GM19025 (cell line): ENCODE measurements around the gene MAD1L1.

Experiments used
- ATAC-seq: cut with Tn5 transposase; IDR thresholded peaks from one replicate; pipeline ENCODE4 v1.9.1; 2021; ENCODE audit warnings: mild to moderate bottlenecking, low read depth, moderate library complexity; ENCODE audit not compliant: unreplicated experiment

MAD1L1 gene

GRCh38 chr7:2123360-2123759 is 109.4 kb downstream of the MAD1L1 start:
- no peak for ATAC-seq

DNA sequence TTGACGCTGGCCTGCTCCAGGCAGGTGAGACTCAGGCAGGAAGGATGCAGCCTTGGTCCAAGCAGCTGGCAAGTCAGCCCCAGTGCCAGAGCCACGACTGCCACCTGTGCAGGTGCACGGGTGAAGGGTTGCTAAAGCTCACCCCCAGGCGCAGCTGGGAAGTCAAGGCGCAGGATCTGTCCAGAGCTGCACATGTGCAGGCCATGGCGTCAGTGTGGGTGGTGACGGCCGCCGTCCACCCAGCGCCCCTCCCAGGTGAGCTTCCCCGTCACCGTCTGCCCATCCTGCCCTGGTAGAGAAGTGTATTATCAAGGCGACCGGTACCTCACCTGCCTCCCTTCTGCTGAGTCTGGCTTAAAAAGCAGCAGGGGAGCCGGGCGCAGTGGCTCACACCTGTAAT is 110.1 kb downstream of the MAD1L1 start:
- ATAC-seq, result no peak

DNA sequence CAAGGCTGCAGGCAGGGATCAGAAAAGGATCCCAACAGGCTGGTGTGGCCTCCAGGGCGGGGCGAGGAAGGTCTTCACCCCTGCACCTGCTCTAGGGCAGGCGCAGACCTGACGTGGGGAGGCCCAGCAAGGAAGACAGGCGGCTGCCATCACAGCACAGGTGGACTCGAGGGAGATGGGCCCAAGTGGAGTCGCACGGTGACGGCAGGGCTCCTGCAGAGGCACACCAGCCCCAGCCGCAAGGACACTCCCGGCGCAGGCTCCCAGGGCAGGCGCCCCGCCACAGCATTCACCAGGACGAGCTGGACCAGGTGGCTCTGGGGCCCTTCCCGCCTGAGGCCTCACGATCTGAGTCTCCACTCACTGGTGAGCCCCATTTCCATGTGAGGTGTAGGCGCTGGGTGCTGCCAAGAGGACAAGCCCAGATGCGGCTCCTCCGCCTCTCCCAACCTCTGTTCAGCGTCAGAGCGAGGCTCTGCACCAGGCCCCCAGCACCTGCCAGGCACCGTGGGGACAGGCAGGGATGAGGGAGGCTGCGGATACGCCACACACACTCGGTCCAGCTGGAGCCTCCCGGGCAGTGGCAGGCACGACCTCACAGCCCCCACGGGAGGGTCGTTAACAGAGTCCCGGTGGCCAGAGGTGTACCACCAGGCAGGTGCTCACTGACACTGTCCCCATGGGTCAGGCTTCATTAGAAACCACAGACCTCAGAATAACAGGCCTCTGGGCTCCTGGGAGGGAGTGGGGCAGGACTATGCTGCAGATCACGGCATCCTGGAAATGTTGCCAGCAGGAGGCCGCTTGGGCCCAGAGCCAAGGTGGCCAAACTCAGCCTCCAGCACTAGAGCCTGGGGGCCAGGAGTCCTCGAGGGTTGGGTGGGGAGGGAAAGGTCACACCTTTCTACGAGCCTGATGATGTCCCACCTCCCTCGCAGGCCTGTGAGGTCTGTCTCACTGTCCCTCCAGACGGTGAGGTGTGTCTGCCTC is 111.6 kb downstream of the MAD1L1 start:
- ATAC-seq, result no peak

GRCh38 chr7:2120251-2120660 is 112.5 kb downstream of the MAD1L1 start:
- no peak for ATAC-seq

- ATAC-seq, result no peak
Observed at GRCh38 chr7:2118630-2119190, 114.0 kb downstream of the MAD1L1 start.

DNA sequence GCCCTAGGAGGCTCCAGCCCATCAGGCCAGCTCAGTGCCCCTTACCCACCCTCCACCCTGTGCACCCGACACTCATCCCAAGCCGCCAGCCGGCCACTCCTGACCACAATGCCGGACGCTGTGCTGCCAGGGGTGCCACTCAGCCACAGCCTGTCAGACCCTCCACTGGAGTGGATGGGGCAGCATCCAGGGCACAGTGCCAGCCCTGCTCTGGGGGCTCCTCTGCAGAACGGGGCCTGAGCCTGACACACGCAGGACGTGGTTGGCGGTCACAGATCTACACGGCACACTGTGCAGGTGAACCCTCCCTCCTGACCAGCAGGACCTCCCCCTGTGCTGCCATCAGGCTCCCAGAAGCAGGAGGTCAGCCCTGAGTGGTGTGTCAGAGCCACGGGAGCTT is 114.7 kb downstream of the MAD1L1 start:
- ATAC-seq, result no peak

GRCh38 chr7:2117646-2118045 is 115.1 kb downstream of the MAD1L1 start:
- ATAC-seq, result no peak

- no peak for ATAC-seq
Observed at GRCh38 chr7:2116989-2117591, 115.7 kb downstream of the MAD1L1 start.

DNA sequence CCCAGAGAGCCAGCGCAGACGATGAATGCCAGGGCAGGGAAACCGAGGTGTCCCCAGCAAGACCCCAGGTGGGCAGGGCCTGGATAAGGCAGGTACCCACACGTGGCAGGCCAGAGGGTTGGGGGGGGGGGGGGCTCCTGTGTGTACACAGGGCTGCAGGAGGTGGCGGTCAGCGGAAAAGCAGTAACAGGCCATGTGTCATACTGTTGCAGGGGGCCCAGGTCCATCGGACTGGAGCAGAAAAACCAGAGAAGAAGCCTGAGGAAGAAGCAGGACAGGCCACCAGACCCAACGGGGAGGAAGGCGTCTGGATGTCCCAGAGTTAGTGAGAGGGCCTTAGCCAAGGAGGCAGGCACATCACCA is 116.3 kb downstream of the MAD1L1 start:
- ATAC-seq, result no peak

DNA sequence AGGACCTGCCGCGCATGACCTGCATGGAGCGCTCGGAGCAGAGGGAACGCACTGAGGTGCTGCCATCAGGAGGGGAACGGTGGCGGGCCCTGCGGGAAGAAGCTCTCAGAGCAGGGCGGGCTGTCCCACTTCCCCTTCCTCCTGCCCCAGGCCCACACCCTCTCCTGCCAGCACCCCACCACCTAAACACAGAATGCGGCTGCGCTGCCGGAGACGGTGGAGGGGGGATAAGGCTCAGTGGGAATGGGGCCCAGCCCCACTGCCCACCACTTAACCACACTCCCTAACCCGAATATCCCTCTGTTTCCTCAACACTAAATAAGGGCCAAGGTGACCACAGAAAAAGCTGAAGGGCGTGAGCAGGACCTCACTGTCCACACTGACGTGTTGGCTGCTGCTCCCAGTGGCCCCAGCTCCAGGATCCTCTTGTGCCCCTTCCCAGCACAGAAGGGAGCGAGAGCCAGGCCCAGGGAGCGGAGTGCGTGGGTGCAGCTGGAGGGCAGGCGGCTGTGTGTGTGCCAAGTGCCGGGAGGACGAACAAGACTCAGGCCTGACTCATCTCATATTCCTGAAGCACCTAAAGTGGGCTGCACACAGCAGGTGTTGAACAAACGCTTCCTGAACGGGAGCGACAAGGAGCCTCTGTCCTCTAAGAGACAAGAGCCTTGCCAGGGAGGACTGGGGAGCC is 116.8 kb downstream of the MAD1L1 start:
- ATAC-seq, result no peak

DNA sequence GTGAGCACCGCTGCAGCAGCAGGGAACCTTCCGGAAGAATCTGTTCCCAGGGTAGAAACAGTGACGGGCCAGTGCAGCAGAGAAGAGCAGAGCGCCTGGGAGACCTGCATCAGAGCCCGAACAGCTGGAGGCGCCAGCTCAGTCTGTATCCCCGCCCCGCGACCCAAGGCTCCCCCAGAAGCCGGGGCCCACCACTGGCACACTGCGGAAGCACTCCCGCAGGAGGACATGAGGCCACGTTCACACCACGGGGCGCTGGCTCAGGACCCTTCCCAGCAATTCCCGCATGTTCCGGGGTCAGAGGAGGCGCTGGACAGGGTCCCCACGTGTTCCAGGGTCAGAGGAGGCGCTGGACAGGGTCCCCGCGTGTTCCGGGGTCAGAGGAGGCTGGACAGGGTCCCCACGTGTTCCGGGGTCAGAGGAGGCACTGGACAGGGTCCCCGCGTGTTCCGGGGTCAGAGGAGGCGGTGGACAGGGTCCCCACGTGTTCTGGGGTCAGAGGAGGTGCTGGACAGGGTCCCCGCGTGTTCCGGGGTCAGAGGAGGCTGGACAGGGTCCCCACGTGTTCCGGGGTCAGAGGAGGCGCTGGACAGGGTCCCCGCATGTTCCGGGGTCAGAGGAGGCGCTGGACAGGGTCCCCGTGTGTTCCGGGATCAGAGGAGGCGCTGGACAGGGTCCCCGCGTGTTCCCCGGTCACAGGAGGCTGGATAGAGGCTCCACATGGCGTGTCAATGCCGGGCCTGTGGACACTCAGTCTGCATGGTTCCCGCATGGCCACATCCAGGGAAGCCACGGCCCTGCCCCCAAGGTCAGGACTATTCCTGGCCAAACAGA is 117.6 kb downstream of the MAD1L1 start:
- ATAC-seq, result no peak

DNA sequence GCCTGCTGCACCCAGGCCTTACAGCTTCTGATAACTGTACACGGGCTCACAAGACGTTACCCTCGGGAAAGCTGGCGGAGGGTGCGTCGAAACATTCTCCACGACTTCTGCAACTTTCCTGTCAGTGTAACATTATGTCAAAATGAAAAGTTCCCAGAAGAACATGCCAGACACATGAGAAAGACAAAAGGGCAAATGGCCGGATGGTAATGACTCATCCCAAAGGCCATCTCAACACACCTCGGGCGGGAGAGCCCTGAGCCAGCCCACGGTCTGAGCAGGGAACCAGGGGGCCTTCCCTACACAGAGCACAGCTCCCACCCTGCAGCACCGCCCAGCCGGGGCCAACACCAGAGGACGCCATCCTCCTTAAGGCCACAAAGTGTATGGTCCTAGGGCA is 118.7 kb downstream of the MAD1L1 start:
- ATAC-seq, result no peak

DNA sequence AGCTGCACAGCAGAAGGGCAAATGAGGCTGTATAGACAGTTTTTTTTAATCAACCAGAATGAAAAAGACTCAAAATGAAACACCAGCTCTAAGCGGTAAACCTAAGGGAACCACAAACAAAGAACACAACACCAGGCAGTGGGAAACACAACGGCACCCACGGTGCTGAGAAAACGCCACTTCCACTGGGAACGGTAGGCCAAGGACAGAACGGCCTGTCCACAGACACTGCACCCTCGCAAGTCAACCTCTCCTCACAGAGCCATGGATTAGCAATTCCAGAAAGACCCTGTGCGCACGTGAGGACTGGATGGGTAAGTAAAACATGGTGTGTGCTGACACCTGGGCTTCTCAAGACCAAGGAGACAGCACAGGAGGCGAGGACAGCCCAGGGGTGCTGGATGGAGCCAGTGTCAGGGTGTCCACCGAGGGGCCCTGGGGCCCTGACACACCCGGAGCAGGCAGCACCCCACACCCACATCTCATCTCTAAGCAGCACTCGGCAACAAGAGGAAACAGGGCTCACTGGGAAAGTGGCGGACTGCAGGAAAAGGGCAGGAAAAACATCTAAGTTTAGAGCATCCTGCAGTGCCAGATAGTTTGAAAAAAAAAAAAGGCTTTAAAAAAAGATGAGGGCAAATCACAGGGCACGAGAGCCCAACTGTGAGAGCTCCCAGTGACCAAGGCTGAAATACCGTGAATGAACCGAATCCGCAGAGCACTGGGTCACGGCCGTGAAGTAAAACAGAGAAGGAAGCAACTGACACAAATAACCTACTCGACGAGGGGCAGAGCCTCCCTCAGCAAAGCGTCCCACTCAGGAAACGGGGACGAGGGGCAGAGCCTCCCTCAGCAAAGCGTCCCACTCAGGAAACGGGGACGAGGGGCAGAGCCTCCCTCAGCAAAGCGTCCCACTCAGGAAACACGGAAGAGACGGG is 120.2 kb downstream of the MAD1L1 start:
- ATAC-seq, result no peak

DNA sequence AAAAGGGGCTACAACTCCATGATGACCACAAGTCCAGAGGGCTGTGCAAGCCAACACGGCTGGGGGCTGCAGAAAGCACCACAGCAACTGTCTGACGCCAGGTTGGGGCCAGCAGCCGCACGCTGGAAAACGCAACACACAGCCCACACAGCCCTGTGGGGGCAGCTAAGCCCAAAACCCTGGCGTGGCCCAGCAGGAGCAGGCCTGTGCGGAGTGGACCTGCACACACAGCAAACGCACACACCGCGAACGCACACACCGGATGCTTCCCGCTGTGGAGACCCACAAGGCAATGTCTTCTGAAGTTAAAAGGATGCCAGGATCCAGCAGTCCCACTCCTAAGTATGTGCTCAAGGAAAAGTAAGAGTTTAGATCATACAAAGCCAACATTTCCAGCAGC is 121.2 kb downstream of the MAD1L1 start:
- ATAC-seq, result no peak

- ATAC-seq, result no peak
Observed at GRCh38 chr7:2110610-2111396, 121.9 kb downstream of the MAD1L1 start.

DNA sequence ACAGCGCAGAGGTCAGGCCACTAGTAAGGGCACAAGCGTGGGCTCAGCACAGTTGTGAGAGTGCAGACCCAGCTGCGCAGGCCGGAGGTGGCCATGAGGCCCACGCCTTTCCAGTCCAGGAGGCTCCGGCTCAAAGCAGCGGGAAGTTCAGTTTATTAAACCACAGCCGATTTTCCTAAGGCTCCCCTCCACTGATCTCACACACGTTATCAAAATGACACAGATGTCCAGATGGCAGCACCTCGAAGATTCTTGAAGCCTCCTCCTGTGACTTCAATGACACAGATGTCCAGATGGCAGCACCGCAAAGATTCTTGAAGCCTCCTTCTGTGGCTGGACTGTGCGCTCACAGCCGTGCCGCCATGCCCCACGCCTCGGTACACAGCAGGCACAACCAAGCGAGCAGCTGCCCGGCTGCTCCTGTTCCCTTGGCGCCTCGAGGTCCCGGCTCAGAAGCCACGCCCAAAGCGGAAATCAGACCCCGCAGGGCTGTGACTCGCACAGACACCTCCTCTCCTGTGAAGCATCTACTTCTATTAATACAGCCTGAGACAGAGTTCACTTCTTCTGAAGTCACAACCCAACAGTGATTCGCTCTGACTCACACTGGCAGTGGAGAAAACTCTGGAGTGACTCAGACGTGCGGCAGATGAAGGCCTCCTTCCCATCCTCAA is 122.7 kb downstream of the MAD1L1 start:
- no peak for ATAC-seq

DNA sequence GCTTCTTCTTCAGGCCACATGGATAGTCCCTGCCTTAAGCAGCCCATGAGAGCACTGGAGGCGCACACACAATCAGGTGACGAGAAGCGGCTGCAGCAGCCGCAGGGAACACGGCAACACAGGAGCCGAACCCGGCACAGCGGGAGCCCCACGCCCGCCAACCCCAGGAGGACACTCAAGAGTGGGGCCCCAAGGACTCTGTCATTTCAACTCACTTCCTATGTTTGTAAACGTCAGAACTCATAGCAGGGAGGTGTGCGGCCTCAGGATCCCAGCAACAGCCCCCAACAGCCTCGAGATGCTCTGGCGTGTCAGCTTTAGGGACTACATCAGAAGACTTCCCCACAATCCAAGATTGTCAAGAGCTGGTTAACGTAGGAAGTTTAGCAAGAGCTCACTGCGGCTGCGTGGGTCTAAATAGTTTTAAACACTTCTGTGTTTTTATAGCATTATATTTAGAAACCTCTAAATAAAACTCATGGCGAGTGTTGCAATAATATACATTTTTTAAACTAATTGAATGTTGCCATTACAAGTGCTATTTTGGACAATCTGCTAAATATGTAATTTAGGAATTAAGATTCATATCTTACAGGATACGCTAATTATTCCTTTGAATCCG is 123.4 kb downstream of the MAD1L1 start:
- ATAC-seq, result no peak
